Measurements from ENCODE around the gene USP6NL.

Gene USP6NL

GRCh38 chr10:11415095-11415494, 196.4 kb downstream of the USP6NL start:
- no peak for DNase-seq (ENCODE audit: low read depth)

- no peak for DNase-seq (ENCODE audit: low read depth)
These were observed 197.0 kb downstream of the USP6NL start for GRCh38 chr10:11414314-11415038.

GRCh38 chr10:11411926-11412545, 199.4 kb downstream of the USP6NL start:
- DNase-seq (ENCODE audit: low read depth): no peak

GRCh38 chr10:11409357-11409756, 202.1 kb downstream of the USP6NL start:
- DNase-seq (ENCODE audit: low read depth): no peak

- DNase-seq (ENCODE audit: low read depth): no peak
These were observed 203.5 kb downstream of the USP6NL start for GRCh38 chr10:11407939-11408338.

- DNase-seq (ENCODE audit: low read depth): no peak
These were observed 204.7 kb downstream of the USP6NL start for GRCh38 chr10:11406746-11407145.

- no peak for DNase-seq (ENCODE audit: low read depth)
These were observed 206.5 kb downstream of the USP6NL start for GRCh38 chr10:11404901-11405300.

Measured in stimulated activated CD8-positive, alpha-beta memory T cell treated with anti-CD3 and anti-CD28 coated beads, Interleukin-12 subunit alpha, Interleukin-12 subunit beta, amount 100 ng/mL, for 4 hours (primary cell).